Fibroblast of skin of left quadriceps (primary cell): ENCODE results near the gene PSMA7.

Experiments
- DNase-seq, 2 experiments: peaks; one replicate each; pipeline ENCODE4 v3.0.0-alpha.2; 2013; ENCODE audit warnings: low read depth in 2 of 2

Gene PSMA7

DNA sequence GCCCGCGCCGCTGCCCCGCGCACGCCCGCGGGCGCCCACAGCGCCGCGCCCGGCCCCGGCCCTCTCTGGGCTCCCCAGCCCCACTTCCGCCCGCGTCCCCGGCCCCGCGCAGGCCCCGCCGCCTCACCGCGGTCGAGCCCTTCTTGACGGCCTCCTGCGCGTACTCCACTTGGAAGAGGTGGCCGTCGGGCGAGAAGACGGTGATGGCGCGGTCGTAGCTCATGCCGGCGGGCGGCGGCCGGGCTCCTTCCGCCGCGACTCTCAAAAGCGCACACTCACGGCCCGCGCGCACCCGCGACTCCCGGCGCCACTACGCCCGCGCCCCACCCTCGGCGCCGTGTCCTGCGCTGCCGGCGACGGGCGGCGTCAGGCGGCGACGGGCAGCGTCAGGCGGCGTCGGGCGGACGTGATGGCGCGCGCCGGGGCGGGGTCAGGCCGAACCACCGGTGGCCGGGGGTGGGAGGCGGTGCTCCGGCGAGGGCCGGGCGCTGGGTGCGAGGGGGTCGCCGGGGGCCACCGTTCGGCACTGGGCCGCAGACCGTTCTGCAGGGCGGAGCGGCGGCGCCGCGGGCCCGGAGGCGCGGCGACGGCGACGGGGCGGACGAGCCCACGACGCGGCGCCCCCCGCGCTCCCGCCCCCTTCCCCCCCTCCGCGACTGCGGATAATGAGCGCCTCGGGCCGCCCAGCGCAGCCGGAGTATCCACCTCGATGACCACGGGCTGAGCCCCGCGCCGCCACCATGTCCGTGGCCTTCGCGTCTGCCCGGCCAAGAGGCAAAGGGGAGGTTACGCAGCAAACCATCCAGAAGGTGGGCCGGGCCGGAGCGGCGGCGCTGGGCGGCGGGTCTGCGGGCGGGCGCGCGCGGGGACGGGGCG, at the start of gene PSMA7, which contains the start of gene SS18L1:
Gene PSMA7, minus strand, starts transcription at position 314 of the 876 bp plus-strand sequence. Its CDS starts 91 bp downstream, at position 223.
Gene SS18L1, plus strand, starts transcription at position 689 of the 876 bp plus-strand sequence. Its CDS starts 52 bp downstream, at position 741.
- peak; percentile 71 to 72 for DNase-seq

DNA sequence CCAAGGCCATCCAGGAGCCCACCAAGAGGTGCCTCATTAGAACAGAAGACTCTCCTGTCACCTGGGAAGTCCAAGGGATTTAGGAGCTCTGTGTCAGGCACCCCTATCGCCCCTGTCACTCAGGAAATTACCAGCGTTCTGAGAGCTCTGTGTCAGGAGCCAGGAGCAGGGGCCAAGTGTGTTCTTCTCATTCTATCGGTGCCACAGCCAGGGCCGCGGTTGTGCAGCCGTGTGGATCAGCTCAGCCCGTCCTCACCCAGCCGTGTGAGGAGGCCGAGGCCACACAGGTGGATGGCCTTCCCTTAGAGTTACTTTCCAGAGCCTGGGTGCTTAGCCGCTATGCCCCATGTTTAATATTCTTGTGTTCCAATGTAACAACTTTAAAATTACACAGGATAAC, 49.4 kb upstream of the PSMA7 start:
- no peak for DNase-seq

DNA sequence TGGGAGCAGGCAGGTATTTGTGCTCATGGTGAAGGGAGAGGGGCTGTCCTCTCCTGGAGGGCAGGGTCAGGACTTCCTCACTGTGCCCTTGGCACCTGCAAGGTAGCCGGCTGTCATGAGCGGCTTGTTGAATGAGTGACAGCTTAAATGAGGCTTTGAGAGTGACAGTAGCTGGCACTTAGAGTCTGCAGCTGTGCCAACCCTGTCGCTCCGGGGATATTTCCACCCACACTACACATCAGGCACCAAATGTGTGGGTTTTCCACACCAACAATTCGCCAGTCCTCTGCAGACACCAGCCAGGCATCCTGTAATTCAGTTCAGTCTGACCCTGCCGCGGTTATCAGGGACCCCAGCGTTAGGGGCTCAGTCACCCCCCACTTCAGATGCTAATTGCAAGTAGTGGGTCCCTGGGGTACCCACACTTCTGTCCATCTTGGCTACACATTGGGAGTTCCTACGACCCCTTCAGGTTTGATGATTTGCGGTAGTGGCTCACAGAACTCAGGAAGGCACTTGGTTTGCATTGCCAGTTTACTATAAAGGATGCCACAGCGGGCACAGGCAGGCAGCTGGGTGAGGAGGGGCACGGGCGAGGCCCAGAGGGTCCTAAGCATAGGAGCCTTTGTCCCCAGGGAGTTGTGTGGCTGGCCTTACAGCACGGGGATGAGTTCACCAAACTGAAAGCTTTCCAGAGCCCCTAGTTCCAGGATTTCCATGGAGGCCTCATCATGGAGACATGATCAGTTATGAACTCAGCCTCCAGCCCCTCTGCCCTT, 48.8 kb upstream of the PSMA7 start:
- DNase-seq, result no peak

DNA sequence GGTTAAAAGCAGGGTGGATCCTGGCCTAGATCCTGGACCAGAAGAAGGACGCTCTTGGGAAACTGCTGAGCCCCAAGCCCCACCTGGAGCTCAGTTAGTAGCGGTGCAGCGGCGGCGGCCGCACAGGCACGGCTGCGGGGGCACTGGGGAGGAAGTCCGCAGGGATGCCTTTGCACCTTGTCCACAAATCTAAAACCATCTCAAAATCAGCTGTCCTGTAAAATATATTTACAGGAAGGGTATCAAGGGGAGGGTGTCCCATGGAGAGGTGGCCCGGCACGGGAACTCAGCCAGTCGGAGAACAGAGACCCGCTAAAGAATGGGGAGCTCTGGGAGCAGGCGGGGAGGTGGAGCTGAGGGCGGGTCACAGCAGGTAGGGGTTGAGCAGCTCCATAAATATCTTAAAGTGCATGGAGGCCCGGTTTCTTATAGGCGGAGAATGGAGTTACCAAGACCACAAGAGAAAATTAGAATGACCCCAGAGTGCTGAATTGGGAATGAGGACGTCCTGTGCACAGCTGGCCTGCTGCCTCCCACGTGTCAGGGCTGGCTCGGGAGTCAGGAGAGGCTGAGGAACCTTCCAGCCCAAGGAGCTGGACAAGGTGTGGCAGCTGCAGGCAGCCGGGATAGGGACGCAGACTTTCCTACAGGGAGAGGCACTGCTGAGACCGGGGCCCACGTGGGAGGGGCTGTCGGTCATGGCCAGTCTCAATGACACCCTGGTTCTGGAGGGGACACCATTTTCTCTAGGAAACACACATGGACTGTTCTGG, 47.6 kb upstream of the PSMA7 start:
- no peak for DNase-seq

DNA sequence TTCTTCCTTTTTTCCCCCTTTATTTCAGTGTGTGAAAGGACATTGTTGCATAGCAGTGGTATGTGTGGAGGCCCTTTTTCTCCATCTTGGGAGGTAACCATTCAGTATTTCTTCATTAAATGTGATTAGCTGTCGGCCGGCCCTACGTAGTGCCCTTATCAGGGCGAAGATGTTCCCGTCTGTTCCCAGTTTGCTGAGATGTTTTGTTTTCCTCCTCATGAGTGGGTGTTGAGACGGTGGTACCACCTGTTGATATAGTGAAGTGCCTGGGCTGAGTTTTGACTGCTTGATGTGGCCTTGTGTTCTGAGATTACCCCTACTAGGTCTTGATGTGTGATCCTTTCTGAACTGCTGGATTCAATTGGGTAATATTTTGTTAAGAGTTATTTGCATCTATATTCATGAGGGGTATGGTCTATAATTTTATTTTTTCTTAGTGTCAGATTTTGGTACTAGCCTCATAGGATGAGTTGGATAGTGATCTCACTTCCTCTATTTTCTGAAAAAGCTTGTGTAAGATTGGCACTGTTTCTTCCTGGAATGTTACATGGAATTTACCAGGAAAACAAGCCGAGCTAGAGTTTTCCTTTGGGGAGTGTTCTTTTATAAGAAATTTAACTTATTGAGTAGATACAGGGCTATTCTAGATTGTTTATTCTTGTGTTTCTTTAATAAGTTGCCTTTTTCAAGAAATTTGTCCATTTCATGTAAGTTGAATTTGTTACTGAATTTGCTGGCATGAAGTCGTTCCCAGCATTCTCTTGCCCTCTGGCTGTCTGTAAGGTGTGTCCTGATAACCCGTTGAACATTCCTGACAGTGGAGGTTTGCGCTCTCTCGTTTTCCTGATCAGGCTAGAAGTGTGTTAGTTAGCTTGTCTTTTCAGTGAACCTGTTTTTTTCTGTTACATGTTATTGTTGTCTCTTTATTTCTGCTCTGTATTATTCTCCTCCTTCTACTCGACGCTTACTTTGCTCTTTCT, 44.0 kb upstream of the PSMA7 start:
- DNase-seq, result no peak

DNA sequence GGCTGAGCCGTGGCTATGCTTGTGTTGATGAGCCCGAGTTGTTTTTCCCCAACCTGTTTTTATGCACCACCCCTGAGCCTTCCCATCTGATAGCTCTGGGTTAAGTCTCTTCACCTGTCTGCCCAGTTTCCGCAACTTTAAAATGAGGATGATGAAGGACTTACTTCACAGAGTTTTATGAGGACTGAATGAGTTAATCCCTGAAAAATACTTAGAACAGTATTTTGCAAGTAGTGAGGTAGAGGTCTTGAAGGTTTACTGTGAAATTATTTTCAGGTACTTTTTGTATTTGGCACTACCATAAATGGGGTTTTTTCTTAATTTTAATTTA, 42.9 kb upstream of the PSMA7 start:
- no peak for DNase-seq

DNA sequence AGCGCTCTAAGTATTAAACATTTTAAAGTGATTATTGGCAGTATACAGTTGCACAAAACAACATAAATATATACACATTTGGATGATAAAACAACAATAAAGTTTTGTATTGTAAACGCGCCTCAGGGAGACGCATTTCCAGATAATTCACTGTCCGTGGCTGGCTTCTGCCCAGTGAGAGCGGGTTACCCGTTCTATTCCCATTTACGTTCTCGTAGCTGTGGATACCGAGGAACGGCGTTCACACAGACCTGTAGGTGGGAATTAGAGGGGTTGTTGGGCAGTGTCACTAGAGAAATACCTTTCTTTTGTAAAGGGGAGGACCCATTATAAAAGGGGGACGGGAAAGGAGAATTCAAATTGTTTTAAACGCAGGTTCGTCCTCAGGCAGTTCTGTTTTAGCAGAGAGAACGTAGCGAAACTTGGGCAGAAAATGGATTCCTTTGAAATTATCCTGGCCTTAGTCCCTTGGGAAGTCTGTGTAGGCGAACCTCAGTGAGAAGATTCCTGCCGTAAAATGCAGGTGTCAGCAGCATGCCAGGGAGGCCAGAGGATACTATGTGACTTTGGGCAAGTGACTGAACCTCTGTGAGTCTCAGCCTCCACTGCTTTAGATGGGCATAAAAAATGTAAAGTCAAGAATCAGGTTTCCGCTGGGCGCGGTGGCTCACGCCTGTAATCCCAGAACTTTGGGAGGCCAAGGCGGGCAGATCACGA, 40.4 kb upstream of the PSMA7 start:
- no peak for DNase-seq

DNA sequence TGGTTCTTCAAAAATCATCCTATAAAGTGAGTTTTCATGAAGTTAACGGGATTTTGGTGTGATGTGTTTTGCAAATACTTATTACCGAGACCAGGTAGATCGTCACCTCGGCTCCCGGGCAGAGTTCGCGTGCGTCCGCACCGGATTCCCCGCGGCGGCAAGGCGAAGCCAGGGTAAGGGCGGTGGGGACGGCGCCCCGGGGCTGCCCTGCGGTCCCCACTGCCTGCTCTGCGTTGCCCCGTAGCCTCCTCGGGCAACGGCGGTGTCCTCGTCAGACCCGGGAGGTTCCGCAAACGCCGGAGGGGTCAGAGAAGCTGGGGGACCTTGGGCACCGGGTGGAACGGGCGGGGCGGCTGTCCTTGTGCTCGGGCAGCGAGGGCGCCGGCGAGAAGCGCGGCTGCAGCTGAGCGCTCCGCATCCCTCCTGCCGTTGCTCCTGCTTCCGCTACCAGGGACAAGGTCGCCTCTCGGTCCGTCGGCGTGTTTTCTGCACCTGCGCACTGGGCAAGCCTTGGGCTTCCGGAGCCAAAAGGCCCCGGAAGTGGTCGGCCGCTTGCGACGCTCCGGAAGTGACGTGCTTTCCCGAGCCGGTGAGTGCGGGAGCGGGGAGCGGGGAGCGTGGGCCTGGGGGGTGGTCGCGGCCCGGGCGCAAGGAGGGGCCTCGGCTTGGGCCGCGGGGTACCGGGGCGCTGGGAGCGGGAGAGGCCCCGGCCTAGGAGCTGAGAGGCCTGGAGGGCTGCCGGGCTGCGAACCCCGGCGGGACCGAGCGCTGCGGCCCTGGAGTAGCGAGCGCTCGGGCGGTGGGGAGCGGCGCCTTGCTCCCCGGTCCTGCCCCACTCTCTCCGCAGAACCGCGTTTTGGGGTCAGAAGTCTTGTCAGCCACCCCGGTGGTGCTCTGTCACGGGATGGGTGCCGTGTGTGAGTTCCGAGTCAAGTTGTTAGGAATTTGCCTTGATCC, 39.6 kb upstream of the PSMA7 start, which contains the start of gene MTG2:
Gene MTG2, plus strand, starts transcription at position 560 of the 957 bp plus-strand sequence. CDS start 10,393 bp downstream, outside the sequence.
- DNase-seq, result peak; percentile 81 to 86

DNA sequence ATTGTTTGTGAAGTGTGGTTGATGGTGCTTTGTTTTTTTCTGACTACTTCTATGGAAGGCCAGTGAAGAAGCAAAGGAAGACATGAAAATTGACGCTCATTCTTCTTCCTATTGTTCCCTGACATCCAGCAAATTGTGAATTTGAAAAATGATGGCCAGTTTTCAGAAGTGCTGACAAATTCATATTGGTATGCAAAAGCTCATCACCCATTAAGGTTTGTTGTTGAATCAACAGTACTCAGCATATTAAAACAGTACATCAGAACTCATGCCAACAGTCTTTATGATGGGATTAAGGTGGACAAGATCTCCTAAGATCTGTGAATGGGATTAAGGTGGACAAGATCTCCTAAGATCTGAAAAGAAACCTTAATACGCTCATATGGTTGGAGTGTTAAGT, 38.6 kb upstream of the PSMA7 start:
- DNase-seq, result no peak

DNA sequence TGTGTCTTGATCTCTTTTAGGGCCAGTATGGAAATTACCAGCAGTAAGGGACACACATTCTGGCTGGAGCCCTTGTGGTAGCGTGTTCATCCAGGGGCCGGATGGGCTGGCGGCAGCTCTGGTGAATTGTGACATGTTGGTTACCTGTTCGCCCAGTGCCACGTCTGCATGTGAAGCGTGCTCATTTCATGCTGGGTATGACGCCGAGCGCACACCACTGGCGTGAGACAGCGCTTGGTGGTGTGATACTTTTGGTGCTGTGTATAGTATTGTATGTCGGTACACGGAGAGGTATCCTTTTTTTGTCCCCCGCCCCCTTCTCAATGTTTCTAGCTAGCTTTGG, 35.9 kb upstream of the PSMA7 start:
- DNase-seq, result no peak

DNA sequence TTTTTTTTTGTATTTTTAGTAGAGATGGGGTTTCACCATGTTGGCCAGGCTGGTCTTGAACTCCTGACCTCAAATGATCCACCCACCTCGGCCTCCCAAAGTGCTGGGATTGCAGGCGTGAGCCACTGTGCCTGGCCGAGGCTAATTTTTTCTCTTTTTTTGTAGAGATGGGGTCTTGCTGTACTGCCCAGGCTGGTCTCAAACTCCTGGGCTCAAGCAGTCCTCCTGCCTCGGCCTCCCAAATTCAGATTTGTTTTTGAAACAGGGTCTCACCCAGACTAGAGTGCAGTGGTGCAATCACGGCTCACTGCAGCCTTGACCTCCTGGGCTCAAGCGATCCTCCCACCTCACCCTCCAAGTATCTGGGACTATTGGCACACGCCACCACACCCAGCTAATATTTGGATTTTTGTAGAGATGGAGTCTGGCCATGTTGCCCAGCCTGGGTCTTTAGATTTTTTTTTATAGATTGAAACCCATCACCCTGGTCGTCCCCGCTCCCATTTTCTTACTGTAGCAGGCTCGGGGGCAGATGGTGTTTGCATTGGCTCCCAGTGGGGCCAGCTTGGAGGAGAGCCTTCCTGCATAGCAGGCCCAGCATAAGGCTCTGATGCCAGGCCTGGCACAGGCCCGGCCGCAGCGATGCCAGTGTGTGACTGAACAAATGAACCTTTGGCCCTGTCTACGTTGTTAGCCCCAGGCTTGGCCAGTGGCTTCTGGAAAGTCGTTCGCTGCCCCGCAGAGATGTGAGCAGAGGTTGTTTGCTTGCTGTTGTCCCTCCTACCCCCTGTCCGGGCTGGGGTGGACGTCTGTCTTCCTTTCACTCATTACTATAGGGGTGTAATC, 35.3 kb upstream of the PSMA7 start:
- DNase-seq, result no peak

DNA sequence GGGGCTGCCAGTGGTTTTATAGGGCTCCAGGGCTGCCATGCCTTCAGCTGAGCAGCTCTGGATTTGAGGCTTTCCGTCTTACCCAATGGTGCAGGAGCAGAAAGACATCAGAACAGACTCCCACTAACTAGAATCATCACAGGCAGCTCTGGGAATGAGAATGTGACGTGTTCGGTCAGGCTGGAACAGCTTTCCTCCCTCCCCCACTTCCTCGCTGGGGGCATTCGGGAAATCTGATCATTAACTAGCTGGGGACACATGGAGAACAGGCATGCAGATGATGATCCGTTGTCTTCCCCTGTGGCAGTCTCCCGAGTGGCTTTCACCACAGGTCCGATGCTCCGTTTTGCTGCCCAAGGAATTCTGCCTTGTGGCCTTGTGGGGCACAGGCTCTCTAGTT, 34.1 kb upstream of the PSMA7 start:
- DNase-seq, result peak in 1 of 2 experiments; percentile 4

DNA sequence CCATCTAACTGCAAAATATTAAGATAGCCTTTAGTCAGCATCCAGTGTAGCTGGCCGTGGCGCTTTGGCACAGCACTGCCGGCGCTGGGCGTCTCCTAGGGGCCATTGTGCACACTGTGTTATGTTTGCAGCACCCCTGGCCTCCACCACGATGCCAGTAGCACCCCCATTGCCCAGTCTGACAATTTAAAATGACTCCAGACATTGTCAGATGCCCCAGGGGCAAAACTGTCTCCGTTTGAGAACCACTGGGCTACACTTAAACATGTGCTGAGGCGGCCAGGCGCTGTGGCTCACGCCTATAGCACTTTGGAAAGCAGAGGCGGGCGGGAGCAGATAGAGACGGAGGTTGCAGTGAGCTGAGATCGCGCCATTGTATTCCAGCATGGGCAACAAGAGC, 33.7 kb upstream of the PSMA7 start:
- no peak for DNase-seq

DNA sequence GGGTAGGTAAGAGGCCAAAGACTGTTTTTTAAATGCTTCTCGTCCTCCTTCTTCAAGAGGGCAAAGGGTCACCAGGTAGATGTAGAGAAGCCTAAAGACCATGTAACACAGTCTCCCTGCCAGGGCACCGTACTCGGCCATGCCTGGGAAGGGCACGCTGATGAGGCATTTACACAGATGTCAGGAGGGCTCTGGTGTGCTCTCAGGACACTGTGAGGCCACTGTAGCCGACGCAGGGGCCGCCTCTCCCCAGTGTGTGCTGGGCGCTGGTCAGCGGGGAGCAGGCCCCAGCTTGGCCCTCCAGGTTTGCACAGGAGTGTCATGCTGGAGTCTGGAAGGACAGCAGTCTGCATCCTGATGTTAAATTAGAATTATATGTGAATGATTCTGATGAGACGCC, 32.5 kb upstream of the PSMA7 start:
- DNase-seq, result no peak

DNA sequence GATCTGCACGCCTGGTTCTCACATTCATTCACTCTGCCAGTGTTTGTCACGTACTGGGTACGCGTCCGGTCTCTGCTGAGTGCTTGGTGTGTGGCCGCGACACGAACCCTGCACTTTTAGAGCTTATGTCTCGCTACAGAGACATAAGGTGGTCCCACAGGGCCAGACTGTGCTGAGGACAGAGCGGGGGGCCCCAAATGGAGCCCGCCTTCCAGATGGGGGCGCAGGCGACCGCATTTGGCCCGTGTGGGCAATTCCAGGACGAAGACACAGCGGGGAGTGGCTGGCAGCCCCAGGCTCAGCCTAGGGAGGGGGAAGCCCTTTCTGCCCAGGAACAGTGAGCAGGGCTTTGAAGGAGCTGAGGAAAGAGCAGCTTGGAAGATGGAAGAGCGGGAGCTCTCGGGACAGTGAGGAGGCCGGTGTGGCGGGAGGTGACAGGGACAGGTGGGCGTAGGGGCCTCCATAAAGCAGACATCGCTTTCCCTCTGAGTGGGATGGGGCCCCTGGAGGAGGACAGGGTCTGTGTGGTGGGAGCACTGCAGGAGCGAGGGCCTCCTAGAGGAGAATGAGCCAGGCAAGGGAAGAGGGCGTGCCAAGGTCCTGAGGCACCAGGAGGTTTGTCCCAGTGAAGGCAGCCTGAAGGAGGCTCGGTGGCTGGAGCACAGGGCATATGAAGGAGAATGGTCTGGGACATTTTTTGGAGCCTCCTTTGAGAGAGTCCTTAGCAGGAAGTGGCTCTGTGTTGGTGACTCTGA, 31.9 kb upstream of the PSMA7 start:
- DNase-seq, result no peak

DNA sequence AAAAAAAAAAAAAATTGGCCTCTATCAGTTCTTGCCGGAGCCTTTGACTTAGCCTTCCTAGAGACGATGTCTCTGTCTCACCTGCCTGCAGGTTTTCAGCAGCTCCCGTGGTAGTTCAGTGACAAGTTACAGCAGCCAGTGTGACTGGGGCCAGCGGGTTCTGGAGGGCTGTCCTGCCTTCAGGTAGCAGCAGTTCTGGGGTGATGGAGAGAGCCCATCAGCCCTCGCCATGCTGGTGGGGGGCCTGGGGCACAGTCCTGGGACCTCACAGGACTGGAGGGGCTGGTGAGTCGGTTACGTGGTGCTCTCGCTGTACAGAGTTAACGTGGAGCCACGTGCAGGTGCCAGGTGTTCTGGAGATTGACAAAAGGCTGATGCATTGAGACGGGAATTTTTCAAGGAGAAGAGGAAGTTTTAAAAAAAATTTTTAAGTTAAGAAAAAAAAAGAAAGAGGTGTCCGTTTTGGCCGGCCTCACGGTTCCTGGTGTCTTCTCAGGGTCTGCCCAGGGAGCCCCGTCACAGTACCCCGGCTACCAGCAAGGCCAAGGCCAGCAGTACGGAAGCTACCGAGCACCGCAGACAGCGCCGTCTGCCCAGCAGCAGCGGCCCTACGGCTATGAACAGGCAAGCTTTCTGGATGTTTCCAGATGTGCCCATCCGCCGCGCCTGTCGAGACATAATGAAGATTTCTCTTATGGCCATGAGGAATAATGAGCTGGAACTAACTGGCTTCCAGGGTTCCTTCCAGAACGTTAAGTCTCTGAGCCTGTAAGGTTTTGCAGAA, 31.0 kb upstream of the PSMA7 start:
- DNase-seq, result no peak

DNA sequence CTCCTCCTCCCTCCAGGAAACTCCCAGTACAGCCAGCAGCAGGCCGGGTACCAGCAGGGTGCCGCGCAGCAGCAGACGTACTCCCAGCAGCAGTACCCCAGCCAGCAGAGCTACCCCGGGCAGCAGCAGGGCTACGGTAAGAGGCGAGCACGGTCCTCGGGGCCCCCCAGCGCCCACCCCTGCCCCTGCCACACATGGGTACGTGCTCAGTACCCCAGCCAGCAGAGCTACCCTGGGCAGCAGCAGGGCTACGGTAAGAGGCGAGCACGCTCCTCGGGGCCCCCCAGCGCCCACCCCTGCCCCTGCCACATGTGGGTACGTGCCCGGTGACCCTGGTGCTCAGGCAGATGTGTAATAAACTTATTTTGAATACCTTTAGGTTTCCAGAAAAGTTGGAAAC, 29.5 kb upstream of the PSMA7 start:
- no peak for DNase-seq
